ENCODE results near the gene RAB11FIP4. TPM values are rescaled to one million over a fixed set of nuclear protein-coding genes. Genes with fewer than 3 reads are reported as not detected.

RAB11FIP4 gene
- total RNA-seq, 3 donors from 2014 or later, result 1.9 to 18.7 (median 11.8) TPM

DNA sequence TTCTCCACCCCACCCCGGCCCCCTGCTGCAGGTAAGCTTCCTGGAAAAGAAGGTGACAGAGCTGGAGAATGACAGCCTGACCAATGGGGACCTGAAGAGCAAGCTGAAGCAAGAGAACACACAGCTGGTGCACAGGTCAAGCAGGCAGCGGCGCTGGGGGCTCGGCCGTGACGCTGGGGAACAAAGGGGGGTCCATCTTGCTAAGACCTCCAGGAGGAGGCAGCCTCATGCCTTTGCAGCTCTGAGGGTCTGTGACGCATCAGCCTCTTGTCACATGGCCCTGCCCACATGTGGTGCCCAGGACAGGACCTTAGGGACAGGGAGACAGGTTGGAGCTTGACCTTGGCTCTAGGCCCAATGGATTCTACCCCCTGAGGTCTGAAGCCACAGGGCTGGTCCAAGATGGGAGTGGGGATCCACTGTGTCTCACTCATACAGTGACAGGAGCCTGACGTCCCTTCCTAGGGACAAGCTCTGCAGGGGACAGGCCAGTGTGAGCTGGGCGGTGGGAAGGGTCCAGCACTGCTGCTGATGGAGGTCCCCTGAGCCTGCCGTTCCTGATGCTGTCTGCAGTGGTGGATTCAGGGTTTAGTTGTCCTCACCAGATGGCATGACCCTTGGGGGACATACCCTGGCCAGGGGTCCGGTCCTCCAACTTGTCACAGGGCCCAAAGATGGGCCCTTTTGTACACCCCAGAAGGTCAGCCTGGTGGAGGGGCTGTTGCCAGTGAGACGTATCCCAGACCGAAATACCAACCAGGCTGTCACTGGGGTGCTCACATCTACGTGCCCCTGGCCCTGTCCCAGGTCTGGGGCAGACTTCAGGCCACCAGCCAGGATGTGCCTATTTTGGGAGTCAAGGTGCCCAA is 132.6 kb downstream of the RAB11FIP4 start:
- Histone ChIP-seq H3K27ac (no peak overlapping the region), H3K36me3 (no peaks in the 10 kb centered on the region), H3K27me3 (no peaks in the 10 kb centered on the region), H3K9me3 (peaks cover 9 to 10% of the 10 kb centered on the region in 2 donors), H3K4me1 (no peaks in the 10 kb centered on the region), H3K4me3 (no peak overlapping the region)
- intact Hi-C loops (cut with DNase I; ENCODE audit: low total_unique reads), result loop anchor here (10.0 kb wide), 1 partner anchor 89 kb away; no protein-coding TSS in a partner anchor
- TF ChIP-seq POLR2AphosphoS5 (IDR thresholded peaks at IDR 0.05) (no peak), POLR2A (IDR thresholded peaks at IDR 0.05) (no peak)
- TF ChIP-seq, protein P1, sequence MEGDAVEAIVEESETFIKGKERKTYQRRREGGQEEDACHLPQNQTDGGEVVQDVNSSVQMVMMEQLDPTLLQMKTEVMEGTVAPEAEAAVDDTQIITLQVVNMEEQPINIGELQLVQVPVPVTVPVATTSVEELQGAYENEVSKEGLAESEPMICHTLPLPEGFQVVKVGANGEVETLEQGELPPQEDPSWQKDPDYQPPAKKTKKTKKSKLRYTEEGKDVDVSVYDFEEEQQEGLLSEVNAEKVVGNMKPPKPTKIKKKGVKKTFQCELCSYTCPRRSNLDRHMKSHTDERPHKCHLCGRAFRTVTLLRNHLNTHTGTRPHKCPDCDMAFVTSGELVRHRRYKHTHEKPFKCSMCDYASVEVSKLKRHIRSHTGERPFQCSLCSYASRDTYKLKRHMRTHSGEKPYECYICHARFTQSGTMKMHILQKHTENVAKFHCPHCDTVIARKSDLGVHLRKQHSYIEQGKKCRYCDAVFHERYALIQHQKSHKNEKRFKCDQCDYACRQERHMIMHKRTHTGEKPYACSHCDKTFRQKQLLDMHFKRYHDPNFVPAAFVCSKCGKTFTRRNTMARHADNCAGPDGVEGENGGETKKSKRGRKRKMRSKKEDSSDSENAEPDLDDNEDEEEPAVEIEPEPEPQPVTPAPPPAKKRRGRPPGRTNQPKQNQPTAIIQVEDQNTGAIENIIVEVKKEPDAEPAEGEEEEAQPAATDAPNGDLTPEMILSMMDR (IDR thresholded peaks at IDR 0.05), result no peak
- no peak for DNase-seq (ENCODE audit: low spot score in 2 of 2)

- Histone ChIP-seq H3K36me3 (no peaks in the 10 kb centered on the region), H3K9me3 (peaks cover 9 to 10% of the 10 kb centered on the region in 2 donors), H3K4me3 (no peak overlapping the region), H3K27me3 (no peaks in the 10 kb centered on the region), H3K27ac (no peak overlapping the region), H3K4me1 (no peaks in the 10 kb centered on the region)
- TF ChIP-seq, protein P1 (IDR thresholded peaks at IDR 0.05), result peak; percentile 56 to 94 (median 91)
- TF ChIP-seq POLR2A (IDR thresholded peaks at IDR 0.05), result no peak
- TF ChIP-seq POLR2AphosphoS5 (IDR thresholded peaks at IDR 0.05), result no peak
- DNase-seq (ENCODE audit: low spot score in 2 of 2), result peak; percentile 82 to 95
- intact Hi-C loops (cut with DNase I; ENCODE audit: low total_unique reads), result loop anchor here (10.0 kb wide), 1 partner anchor 90 kb away; no protein-coding TSS in a partner anchor
Measured at GRCh38 chr17:31524926-31525800, 133.7 kb downstream of the RAB11FIP4 start.

- DNase-seq (ENCODE audit: low spot score in 2 of 2), result no peak
- H3K36me3 ChIP-seq, result no peaks in the 10 kb centered on the region
- TF ChIP-seq, protein P1 (IDR thresholded peaks at IDR 0.05), result no peak
- no peak overlapping the region for H3K4me3 ChIP-seq
- no peaks in the 10 kb centered on the region for H3K4me1 ChIP-seq
- no peak overlapping the region for H3K27ac ChIP-seq
- peaks cover 9 to 10% of the 10 kb centered on the region in 2 donors for H3K9me3 ChIP-seq
- intact Hi-C loops (cut with DNase I; ENCODE audit: low total_unique reads), result loop anchor here (10.0 kb wide), 1 partner anchor 91 kb away; no protein-coding TSS in a partner anchor
- no peaks in the 10 kb centered on the region for H3K27me3 ChIP-seq
Measured at GRCh38 chr17:31525801-31526549, 134.5 kb downstream of the RAB11FIP4 start.

GRCh38 chr17:31527606-31528005 is 136.1 kb downstream of the RAB11FIP4 start:
- intact Hi-C loops (cut with DNase I; ENCODE audit: low total_unique reads), result loop anchor here (10.0 kb wide), 1 partner anchor 93 kb away; no protein-coding TSS in a partner anchor
- Histone ChIP-seq H3K27ac (no peak overlapping the region), H3K9me3 (peaks cover 9 to 10% of the 10 kb centered on the region in 2 donors), H3K4me1 (no peaks in the 10 kb centered on the region), H3K36me3 (no peaks in the 10 kb centered on the region), H3K4me3 (no peak overlapping the region), H3K27me3 (no peaks in the 10 kb centered on the region)
- no peak for TF ChIP-seq POLR2A (IDR thresholded peaks at IDR 0.05)
- TF ChIP-seq, protein P1 (IDR thresholded peaks at IDR 0.05), result no peak
- TF ChIP-seq POLR2AphosphoS5 (IDR thresholded peaks at IDR 0.05), result no peak
- no peak for DNase-seq (ENCODE audit: low spot score in 2 of 2)

Measured in breast epithelium (tissue), 4 donors.